GM21825 (cell line): Measurements from ENCODE around the gene RBM19.

Experiments used
- ATAC-seq: cut with Tn5 transposase; IDR thresholded peaks from one replicate; pipeline ENCODE4 v1.9.1; 2021; ENCODE audit warnings: mild to moderate bottlenecking, moderate library complexity; ENCODE audit not compliant: unreplicated experiment

RBM19 gene

DNA sequence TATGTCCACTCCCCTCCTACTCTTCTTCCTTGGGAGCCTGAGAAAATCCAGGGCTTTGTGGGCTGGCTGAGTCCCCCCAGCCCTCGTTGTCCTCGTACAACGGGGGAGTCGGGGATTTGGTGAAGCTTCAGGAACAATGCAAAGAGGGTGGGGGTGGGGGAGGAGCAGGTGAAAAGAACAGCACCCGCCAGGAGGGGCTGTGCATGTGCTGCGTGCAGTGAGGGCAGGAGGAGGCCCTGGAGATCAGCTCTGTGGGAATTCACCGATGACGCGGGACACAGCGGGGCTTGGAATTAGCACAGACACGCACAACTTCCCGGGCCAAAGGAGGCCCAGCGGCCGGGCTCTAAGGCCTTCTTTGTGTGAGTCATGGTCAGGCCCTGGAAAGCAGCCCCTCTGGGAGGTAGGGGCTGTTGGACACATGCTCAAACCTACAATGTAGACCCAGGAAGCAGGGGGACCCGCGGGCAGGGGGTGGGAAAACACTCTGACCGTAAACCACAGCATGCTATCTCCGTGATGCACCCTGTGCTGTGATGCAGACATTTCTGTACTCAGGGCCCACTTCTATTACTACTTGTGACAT, 32.8 kb downstream of the RBM19 start:
- ATAC-seq: no peak

DNA sequence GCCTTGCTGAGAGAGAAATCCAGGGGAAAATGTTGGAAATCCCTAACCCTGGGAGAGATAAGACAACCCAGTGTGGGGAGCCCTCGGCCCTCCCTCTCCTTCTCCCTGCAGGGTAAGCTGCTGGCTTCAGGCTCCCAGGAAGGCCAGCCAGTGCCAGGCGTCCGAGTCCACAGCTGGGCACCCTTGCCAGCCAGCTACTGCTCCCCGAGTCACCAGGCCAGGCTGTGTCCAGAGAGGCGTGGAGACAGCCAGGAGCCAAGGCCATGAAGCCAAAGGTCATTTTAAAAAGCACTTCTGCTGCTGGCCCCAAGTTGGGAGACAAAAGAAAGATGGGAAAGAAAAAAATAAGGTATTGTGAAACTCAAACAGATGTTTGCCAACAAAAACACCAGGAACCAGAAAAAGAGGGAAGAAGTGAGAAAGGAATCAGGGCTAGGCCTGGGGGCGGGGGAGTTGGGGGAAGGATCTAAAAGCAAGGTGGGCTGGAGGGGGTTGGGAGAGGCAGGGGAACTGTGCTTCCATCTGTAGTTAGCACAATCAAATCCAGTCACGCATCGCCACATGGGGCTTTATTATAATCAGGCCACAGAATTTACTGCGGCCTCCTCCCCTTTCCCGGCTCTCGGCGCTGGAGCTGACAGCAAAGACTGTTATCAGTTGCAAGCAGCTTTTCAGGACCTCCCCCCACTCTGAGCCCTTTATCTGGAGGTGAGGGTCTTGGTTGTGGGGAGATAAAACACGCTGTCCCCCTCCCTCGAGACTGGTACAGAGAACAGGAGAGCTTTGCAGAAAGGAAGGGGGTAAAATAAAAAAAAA, 33.5 kb downstream of the RBM19 start:
- no peak for ATAC-seq

- ATAC-seq: no peak
Observed at GRCh38 chr12:113931517-113931916, 34.6 kb downstream of the RBM19 start.

DNA sequence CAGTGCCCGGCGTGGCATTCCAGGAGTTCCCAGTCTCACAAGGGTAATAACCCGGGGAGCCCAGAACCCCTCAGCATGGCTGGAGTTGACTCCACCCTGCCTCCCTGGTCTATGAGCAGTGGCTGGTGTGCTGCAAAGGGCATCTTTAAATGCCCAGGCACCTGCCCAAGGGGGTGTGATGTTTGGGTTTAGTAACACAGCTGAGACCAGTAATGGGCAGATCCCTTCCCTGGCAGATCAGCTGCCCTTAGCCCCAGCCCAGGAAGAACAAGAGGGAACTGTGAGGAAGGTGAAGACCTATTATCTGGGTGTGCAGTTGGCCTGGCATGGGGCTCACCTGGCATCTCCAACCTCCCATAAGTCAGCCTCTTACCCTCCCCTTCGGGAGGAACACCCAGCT, 35.9 kb downstream of the RBM19 start:
- no peak for ATAC-seq

- no peak for ATAC-seq
Observed at GRCh38 chr12:113929312-113929989, 36.7 kb downstream of the RBM19 start.

- ATAC-seq: no peak
Observed at GRCh38 chr12:113926788-113927187, 39.3 kb downstream of the RBM19 start.

DNA sequence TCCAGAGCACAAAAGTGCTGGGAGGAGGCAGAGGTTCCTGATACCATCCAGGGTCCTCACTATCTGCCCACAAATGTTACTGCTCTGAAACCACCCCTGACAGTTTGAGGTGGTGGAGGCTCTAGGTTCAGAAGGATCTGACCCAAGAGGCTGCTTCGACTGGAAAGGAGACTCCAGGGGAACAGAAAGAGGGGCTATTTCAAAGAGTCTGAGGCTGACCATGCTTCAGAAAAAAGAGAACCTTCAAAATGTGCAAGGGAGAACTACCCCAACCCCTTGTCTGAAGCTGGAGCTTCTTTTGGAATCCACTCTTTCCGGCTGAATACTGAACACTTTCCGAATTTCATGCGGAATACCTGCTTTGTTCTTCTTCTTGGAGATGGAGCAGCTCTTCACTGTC, 41.8 kb downstream of the RBM19 start:
- no peak for ATAC-seq

- ATAC-seq: no peak
Observed at GRCh38 chr12:113923251-113923650, 42.9 kb downstream of the RBM19 start.

GRCh38 chr12:113921430-113921829, 44.7 kb downstream of the RBM19 start:
- no peak for ATAC-seq

DNA sequence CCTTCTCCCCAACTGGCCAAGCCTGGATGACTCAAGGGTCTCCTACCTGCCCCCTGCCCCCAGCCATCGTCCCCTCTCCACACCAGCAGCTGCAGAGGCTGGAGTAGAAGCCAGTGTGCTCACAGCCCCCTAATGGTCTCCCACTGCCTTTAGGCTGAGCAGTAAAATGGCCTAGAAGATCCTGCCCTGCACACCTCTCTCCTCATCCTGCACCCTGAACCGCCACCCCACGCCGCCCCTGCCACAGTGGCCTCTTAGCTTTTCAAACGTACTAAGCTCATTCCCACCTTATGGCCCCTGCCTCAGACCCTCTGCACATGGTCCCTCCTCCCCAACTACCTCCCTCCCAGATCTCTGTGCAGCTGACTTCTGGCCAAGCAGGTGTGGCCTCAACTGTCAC, 46.3 kb downstream of the RBM19 start:
- no peak for ATAC-seq

DNA sequence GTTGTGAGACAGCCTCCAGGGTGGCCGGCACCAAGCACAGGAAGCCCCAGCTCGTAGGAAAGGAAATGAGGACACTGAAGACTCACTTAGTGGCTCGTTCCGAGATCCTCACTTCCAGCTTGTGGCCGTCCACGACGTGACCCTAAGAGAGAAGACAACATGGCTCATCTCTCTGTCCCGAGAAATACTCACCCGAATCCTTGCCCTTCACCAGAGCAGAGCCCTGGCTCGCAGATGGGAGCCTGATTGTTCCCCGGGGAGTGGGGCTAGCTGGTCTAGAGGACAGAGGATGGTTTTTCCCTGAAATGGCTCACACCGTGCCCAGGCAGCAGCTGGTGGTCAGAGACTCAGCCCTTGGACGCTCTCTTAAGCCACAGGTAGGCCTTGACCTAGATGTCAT, 47.8 kb downstream of the RBM19 start:
- no peak for ATAC-seq

DNA sequence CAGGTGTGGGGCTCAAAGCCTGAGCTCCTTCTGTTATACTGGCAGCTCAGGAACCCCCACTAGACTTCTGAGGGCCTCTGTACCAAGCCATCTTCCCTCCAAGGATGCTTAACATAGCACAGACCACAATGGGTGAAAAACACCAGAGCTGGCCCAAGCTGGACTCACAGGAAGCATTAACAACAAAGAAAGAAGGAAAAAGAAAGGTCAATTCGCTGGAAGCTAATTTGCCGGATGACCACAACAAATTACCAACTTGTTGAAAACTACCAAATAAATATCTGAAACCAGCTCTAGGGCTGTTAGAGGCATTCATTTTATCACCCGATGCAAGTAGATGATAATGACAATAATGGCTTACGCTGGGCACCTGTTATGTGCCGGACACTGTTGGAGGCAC, 48.7 kb downstream of the RBM19 start:
- no peak for ATAC-seq

DNA sequence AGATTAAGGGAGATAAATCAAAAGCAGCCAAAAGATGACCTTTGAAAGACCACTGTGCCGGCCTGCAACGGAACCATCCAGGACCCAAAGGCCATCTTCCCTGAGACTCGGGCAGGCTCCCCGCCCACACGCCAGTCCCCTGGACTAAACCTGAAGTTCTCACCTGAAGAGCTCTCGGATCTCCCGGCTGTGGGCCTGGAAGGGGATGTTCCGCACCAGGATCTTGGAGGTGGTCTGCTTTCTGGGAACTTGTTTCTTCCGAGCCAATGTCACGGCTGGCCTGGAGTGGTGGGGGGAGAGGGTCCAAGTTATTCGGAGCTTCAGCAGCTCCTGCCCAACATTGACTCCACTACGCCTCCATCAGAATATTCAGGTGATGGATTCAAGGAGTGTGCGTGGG, 51.3 kb downstream of the RBM19 start:
- no peak for ATAC-seq

DNA sequence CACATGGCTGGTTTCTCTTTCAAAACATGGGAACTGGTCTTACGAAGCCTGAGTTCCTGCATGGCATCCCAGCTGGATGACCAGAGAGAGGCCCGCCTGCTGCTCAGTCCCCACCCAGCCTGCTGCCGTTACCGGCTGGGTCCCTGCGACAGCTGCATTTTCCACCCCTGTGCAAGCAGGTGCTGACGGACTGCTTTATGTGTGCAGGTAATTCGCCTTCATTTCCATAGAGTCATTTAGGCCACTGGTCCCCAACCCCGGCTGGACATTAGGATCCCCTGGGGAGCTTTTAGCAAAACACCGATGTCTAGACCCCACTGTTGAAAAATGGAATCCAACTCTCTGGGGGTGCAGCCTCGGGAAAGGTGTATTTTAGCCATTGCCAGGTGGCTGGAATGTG, 51.9 kb downstream of the RBM19 start:
- no peak for ATAC-seq

- ATAC-seq: no peak
Observed at GRCh38 chr12:113912760-113913329, 53.3 kb downstream of the RBM19 start.

DNA sequence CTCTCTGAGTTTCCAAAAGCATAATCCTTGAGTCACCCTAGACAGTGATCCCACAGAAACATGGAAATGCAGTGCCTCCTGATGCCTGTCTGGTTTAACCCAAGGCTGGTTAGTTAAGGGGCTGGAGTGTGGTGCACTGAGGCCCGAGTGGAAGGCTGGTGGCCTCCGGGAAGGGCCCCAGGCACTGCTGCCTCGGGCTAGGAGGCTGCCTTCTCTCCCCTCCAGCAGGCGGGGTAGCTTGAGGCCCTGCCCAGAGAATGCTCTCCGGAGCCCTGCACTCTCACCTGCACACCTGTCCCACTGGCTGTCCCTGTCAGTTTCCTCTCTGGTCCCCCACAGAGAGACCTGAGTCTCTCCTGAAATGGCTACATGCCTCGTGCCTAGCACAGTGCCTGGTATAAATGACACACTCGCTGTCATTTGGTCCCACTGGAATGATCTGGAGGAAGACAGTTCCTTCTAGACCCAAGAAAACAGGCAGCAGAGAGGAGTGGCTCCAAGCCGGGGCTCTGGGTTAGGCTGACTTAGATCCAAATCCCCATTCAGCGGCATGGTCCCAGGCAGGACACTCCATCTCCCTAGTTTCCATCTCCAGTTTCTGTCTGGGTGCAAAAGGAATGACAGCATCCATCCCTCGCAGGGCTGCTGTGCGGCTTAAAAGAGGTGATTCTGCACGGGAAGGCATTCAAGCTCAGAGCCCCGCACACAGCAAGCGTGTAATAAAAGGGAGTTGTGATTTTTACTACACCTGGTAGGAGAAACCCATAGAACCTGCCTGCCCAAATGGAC, 54.0 kb downstream of the RBM19 start:
- no peak for ATAC-seq

DNA sequence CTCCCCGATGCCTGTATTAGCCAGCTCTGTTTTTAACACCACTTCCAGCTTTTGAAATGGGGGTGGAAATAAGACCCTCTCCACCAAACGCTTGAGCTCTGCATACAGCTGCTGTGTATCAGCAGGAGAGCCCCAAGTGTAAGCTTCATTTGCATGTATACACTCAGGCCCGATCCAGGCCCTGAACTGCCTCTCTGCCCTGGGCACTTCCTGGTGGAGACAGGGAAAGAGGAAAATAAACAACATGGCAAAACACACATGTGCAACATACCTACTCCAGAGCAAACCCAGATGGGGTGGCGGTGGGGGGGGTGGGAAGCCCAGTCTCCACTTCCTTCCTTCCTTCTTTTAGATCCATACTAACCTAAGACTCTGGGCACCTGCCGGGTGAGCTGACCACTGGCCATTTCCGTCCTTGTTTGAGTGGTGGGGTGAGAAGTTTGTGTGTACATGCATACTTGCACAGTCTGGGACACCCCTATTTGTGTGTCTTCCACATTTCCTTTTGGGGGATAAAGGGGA, 55.3 kb downstream of the RBM19 start:
- ATAC-seq: no peak

- ATAC-seq: no peak
Observed at GRCh38 chr12:113909776-113910420, 56.2 kb downstream of the RBM19 start.

- ATAC-seq: no peak
Observed at GRCh38 chr12:113908584-113909100, 57.5 kb downstream of the RBM19 start.
